GM12878 (cell line): ENCODE measurements around the gene RAET1G. TPM values are rescaled to one million over a fixed set of nuclear protein-coding genes. Genes with fewer than 3 reads are reported as not detected.

Experiments used
- ATAC-seq: fragments of 200-7000 bp; cut with Tn5 transposase; 3 replicates; pipeline ENCODE4 v1.9.1; 2020; ENCODE audit warnings: mild to moderate bottlenecking, moderate library complexity
- BruUV-seq: library from RNA; stranded (reverse); fragments of 400-500 nt; replicated peaks from 2 replicates; lab custom pipeline; 2021; lab: Mats Ljungman, UMichigan
- CTCF ChIA-PET: fragments of 300-600 bp; sonication (Branson Sonifier 250); formaldehyde crosslinking; extraction: SDS; loops from one replicate; lab custom pipeline; 2021; ENCODE audit warnings: inconsistent platforms; lab: Yijun Ruan, JAX
- POLR2A ChIA-PET: fragments of 350-600 bp; formaldehyde crosslinking; extraction: SDS; loops from one replicate; lab custom pipeline; 2021; ENCODE audit warnings: inconsistent platforms; lab: Charles Lee
- RAD21 ChIA-PET: fragments of 300-600 bp; sonication (Branson Sonifier 250); formaldehyde crosslinking; loops from one replicate; lab custom pipeline; 2023; ENCODE audit warnings: antibody characterized with exemption; ENCODE audit not compliant: unreplicated experiment; lab: Charles Lee
- SMC1A ChIA-PET: fragments of 300-600 bp; sonication (Branson Sonifier 250); formaldehyde crosslinking; loops from one replicate; lab custom pipeline; 2023; ENCODE audit not compliant: unreplicated experiment, uncharacterized antibody; lab: Charles Lee
- DNase-seq: peaks from one replicate; pipeline ENCODE4 v3.0.0-alpha.2; 2011; ENCODE audit warnings: low read depth, low spot score
- FAIRE-seq: peaks from 3 replicates; lab custom pipeline; 2011; peaks lifted over from hg19 to GRCh38; lab: Jason Lieb, UNC
- H2AFZ ChIP-seq: 2 replicates; pipeline ENCODE4 v1.6.0; 2011; ENCODE audit warnings: low read depth, low read length, control low read depth; ENCODE audit not compliant: control insufficient read depth
- H3K27ac ChIP-seq: 2 replicates; pipeline ENCODE4 v1.5.1; 2011; ENCODE audit warnings: control low read depth; ENCODE audit not compliant: control insufficient read depth, insufficient read depth
- H3K27me3 ChIP-seq, 2 experiments: replicated peaks in 1 of 2; 2 replicates each; pipeline versions ENCODE4 v1.6.0 to v1.6.1; 2011; ENCODE audit warnings: low read length in 1 of 2; ENCODE audit not compliant: control insufficient read depth in 2 of 2, insufficient read depth in 2 of 2
- H3K36me3 ChIP-seq, 2 experiments: 2 replicates each; pipeline ENCODE4 v1.5.1; 2011; ENCODE audit warnings: low read length in 1 of 2; ENCODE audit not compliant: control insufficient read depth in 2 of 2, insufficient read depth in 2 of 2
- H3K4me1 ChIP-seq: 2 replicates; pipeline ENCODE4 v1.6.1; 2011; ENCODE audit warnings: mild to moderate bottlenecking, low read length, moderate library complexity, mixed read lengths; ENCODE audit not compliant: control insufficient read depth, insufficient read depth
- H3K4me2 ChIP-seq: 2 replicates; pipeline ENCODE4 v1.6.0; 2011; ENCODE audit warnings: control low read depth; ENCODE audit not compliant: control insufficient read depth, insufficient read depth
- H3K4me3 ChIP-seq: fragments of 200-600 bp; sonication (generic); 2 replicates; pipeline ENCODE4 v1.5.1; 2016
- H3K79me2 ChIP-seq: 2 replicates; pipeline ENCODE4 v1.6.0; 2011; ENCODE audit warnings: low read length; ENCODE audit not compliant: control insufficient read depth, insufficient read depth
- H3K9ac ChIP-seq: 2 replicates; pipeline ENCODE4 v1.8.0; 2011; ENCODE audit warnings: low read length, control low read depth, mixed read lengths; ENCODE audit not compliant: control insufficient read depth, insufficient read depth
- H3K9me3 ChIP-seq: replicated peaks from 3 replicates; pipeline ENCODE4 v1.5.1; 2011; ENCODE audit warnings: mild to moderate bottlenecking, low read length; ENCODE audit not compliant: control insufficient read depth, insufficient read depth
- H4K20me1 ChIP-seq: 2 replicates; pipeline ENCODE4 v1.6.0; 2011; ENCODE audit not compliant: control insufficient read depth, insufficient read depth
- CBX3 ChIP-seq: fragments of 200-600 bp; sonication (generic); IDR thresholded peaks from 2 replicates; pipeline ENCODE4 v1.6.1; 2016; ENCODE audit warnings: low read depth, borderline replicate concordance
- CTCF ChIP-seq, 3 experiments: IDR thresholded peaks in 2 of 3; conservative IDR thresholded peaks in 1 of 3; 2 replicates each; pipeline ENCODE4 v1.5.1; 2011; ENCODE audit warnings: low read depth in 3 of 3, low read length in 3 of 3, mild to moderate bottlenecking in 3 of 3, control low read depth in 2 of 3, moderate library complexity in 2 of 3, inconsistent platforms in 1 of 3, mixed read lengths in 1 of 3; ENCODE audit not compliant: control insufficient read depth in 2 of 3, insufficient read depth in 1 of 3; ENCODE audit errors: extremely low read depth in 1 of 3
- ESRRA ChIP-seq: IDR thresholded peaks from 2 replicates; pipeline ENCODE4 v1.6.1; 2012; ENCODE audit warnings: mild to moderate bottlenecking, low read length, improper control_type of control experiment
- KAT2A ChIP-seq: conservative IDR thresholded peaks from 2 replicates; pipeline ENCODE4 v1.6.1; 2011; ENCODE audit warnings: low read depth, low read length; ENCODE audit not compliant: control insufficient read depth
- KDM1A ChIP-seq: fragments of 200-600 bp; sonication (generic); IDR thresholded peaks from 2 replicates; pipeline ENCODE4 v1.6.1; 2016; ENCODE audit warnings: borderline replicate concordance
- MEF2B ChIP-seq: fragments of 450-650 bp; IDR thresholded peaks from 2 replicates; pipeline ENCODE4 v1.6.1; 2018; ENCODE audit warnings: mild to moderate bottlenecking, moderate library complexity; ENCODE audit not compliant: partially characterized antibody, poor library complexity, severe bottlenecking
- NFYB ChIP-seq: IDR thresholded peaks from 2 replicates; pipeline ENCODE4 v1.6.1; 2011; ENCODE audit warnings: low read depth, mild to moderate bottlenecking, low read length, improper control_type of control experiment, moderate library complexity; ENCODE audit not compliant: insufficient read depth
- NR2C1 ChIP-seq: fragments of 450-650 bp; IDR thresholded peaks from 2 replicates; pipeline ENCODE4 v1.6.1; 2017; ENCODE audit warnings: antibody characterized with exemption, mild to moderate bottlenecking, moderate library complexity
- NR2C2 ChIP-seq: IDR thresholded peaks from 2 replicates; pipeline ENCODE4 v1.6.1; 2011; ENCODE audit warnings: borderline replicate concordance, low read depth; ENCODE audit not compliant: control insufficient read depth, insufficient read length
- PBX3 ChIP-seq: IDR thresholded peaks from 2 replicates; pipeline ENCODE4 v1.6.1; 2011; ENCODE audit warnings: mild to moderate bottlenecking, low read depth, low read length, moderate library complexity; ENCODE audit not compliant: insufficient replicate concordance
- RB1 ChIP-seq: fragments of 450-650 bp; formaldehyde crosslinking; IDR thresholded peaks from 2 replicates; pipeline ENCODE4 v1.6.1; 2017; ENCODE audit warnings: mild to moderate bottlenecking, borderline replicate concordance
- RCOR1 ChIP-seq: conservative IDR thresholded peaks from 2 replicates; pipeline ENCODE4 v1.6.1; 2012; ENCODE audit warnings: low read depth, low read length, improper control_type of control experiment
- RUNX3 ChIP-seq: IDR thresholded peaks from 2 replicates; pipeline ENCODE4 v1.6.1; 2012; ENCODE audit warnings: low read length, inconsistent platforms
- SIX5 ChIP-seq: IDR thresholded peaks from 2 replicates; pipeline ENCODE4 v1.6.1; 2011; ENCODE audit warnings: mild to moderate bottlenecking, low read depth, low read length, moderate library complexity; ENCODE audit not compliant: severe bottlenecking
- TARDBP ChIP-seq: IDR thresholded peaks from 2 replicates; pipeline ENCODE4 v1.6.1; 2016; ENCODE audit warnings: borderline replicate concordance
- TBL1XR1 ChIP-seq: IDR thresholded peaks from 2 replicates; pipeline ENCODE4 v1.6.1; 2012; ENCODE audit warnings: low read depth, low read length, improper control_type of control experiment
- ZBTB11 ChIP-seq: fragments of 450-650 bp; formaldehyde crosslinking; IDR thresholded peaks from 2 replicates; pipeline ENCODE4 v1.5.0; 2022; ENCODE audit warnings: mild to moderate bottlenecking, missing genetic modification characterization
- ZNF207 ChIP-seq: fragments of 450-650 bp; IDR thresholded peaks from 2 replicates; pipeline ENCODE4 v1.6.1; 2014; ENCODE audit warnings: antibody characterized with exemption, mild to moderate bottlenecking, borderline replicate concordance
- WGBS: methylation state at CpG from one replicate; pipeline ENCODE4 v1.1.6; 2016; ENCODE audit warnings: low lambda C conversion rate; ENCODE audit not compliant: insufficient replicate concordance, insufficient coverage; ENCODE audit errors: missing lambda C conversion rate; 5-methylcytosine and 5-hydroxymethylcytosine counted together
- in situ Hi-C: fragments of 300-500 bp; cut with MboI; formaldehyde crosslinking; loops from 9 replicates; pipeline ENCODE4 v1.14.3; 2018; ENCODE audit warnings: mixed read lengths
- intact Hi-C: fragments of 100-400 bp; cut with micrococcal nuclease; formaldehyde crosslinking; loops from one replicate; pipeline ENCODE4 v1.14.2; 2022; ENCODE audit not compliant: unreplicated experiment
- polyA plus RNA-seq, 11 experiments: library from polyadenylated mRNA; depleted of rRNA in 4 of 11; unstranded in 6 of 11; stranded (reverse) in 5 of 11; fragments of >200 nt; fragmentation: Nextera tagmentation in 4 of 11; fragmentation: Illumina TruSeq in 1 of 11; extraction: Ambion mirVana in 4 of 11; extraction: Trizol in 1 of 11; gene quantifications; 1 replicate in 1 of 11; 2 replicates in 10 of 11; pipeline versions ENCODE4 v1.2.1 to v1.2.3, GENCODE V29; 2011 to 2016; ENCODE audit warnings: inconsistent platforms in 2 of 11, missing spikeins in 2 of 11, low read depth in 1 of 11
- total RNA-seq, 4 experiments: library from RNA; depleted of rRNA in 3 of 4; stranded (reverse); fragments of >200 nt in 3 of 4; fragmentation: Illumina TruSeq in 1 of 4; extraction: Trizol in 1 of 4; gene quantifications; 2 replicates each; pipeline versions ENCODE4 v1.2.1 to v1.2.3, GENCODE V29; 2013 to 2021

RAET1G gene
- total and polyA plus RNA-seq, 10 of the 15 experiments (the other 5 are each of a cell fraction or from before 2014, with no cell fraction given) = not detected

- Histone ChIP-seq H3K27ac (no peak overlapping the region), H3K9me3 (peaks cover 3% of the 10 kb centered on the region; the same call in 1 of the 3 replicates), H3K4me2 (no peak overlapping the region), H3K4me1 (no peaks in the 10 kb centered on the region), H3K27me3 (no peaks in the 10 kb centered on the region; a peak in 1 of 4 replicates), H3K4me3 (no peak overlapping the region), H4K20me1 (no peaks in the 10 kb centered on the region), H3K9ac (no peak overlapping the region), H3K79me2 (no peaks in the 10 kb centered on the region), H3K36me3 (no peaks in the 10 kb centered on the region), H2AFZ (no peak overlapping the region)
- intact Hi-C loops = no loop called here
- no TSS peak for BruUV-seq
- POLR2A ChIA-PET = no interaction called here
- ATAC-seq = no peak
- RAD21 ChIA-PET = no interaction called here
- CTCF ChIA-PET = interaction anchor here (0.6 kb wide), 1 partner anchor 48 kb away, joined by 3 read pairs; no protein-coding TSS in a partner anchor
- SMC1A ChIA-PET = no interaction called here
- FAIRE-seq = no peak
- in situ Hi-C loops = no loop called here
- WGBS = 45% methylated on average over 9 of the region's 9 CpGs
- no peak for DNase-seq
- TF ChIP-seq NFYB = no peak
- no peak for TF ChIP-seq SIX5
- TF ChIP-seq NR2C1 = no peak
- no peak for TF ChIP-seq KDM1A
- TF ChIP-seq NR2C2 = no peak
- TF ChIP-seq PBX3 = no peak
- TF ChIP-seq ESRRA = no peak
- no peak for TF ChIP-seq RCOR1
- TF ChIP-seq TARDBP = no peak
- no peak for TF ChIP-seq RB1
- no peak for TF ChIP-seq MEF2B
- TF ChIP-seq RUNX3 = no peak
- no peak for TF ChIP-seq TBL1XR1
- no peak for TF ChIP-seq ZBTB11 (CRISPR knock-in tag)
- TF ChIP-seq KAT2A = no peak
- TF ChIP-seq ZNF207 = no peak
- TF ChIP-seq CTCF (IDR thresholded peaks at IDR 0.05 in 2 of 3, conservative IDR thresholded peaks at IDR 0.05 in 1 of 3; ENCODE audit: control insufficient read depth in 2 of 3, extremely low read depth in 1 of 3, insufficient read depth in 1 of 3, low read depth in 3 of 3, low read length in 3 of 3) = no peak
- TF ChIP-seq CBX3 = no peak
These were observed 9.2 kb downstream of the RAET1G start for GRCh38 chr6:149913540-149914240.
